ENCODE measurements around the gene CEP41. TPM values are rescaled to one million over a fixed set of nuclear protein-coding genes. Genes with fewer than 3 reads are reported as not detected.
A peak's percentile ranks its signal among the peaks of the same experiment; 100 is the strongest.

The CEP41 gene
- total RNA-seq, 4 donors from 2014 or later: 1.8 to 6.2 (median 1.9) TPM

- peaks cover 0 to 10% (median 0%) of the 10 kb centered on the region in 3 donors for H3K27me3 ChIP-seq
- H3K9me3 ChIP-seq: no peaks in the 10 kb centered on the region
- intact Hi-C loops (cut with DNase I; ENCODE audit: low total_unique reads) (loop anchor here (5.0 kb wide), 1 partner anchor 76 kb away; no protein-coding TSS in a partner anchor), in situ Hi-C loops (cut with MboI; ENCODE audit: low sequenced_read_pairs in 4 of 4) (no loop called here)
- peaks cover 17 to 25% of the 10 kb centered on the region in 2 donors for H3K4me1 ChIP-seq
- no peaks in the 10 kb centered on the region for H3K36me3 ChIP-seq
- H3K4me3 ChIP-seq: no peak overlapping the region
- ATAC-seq (no peak), DNase-seq (no peak)
- TF ChIP-seq POLR2A (IDR thresholded peaks at IDR 0.05) (no peak), CTCF (IDR thresholded peaks at IDR 0.05 in 4 of 5, conservative IDR thresholded peaks at IDR 0.05 in 1 of 5) (no peak)
- H3K27ac ChIP-seq: peak overlapping the region; percentile 36 to 72 (median 48)
Measured at GRCh38 chr7:130353196-130353595, 87.6 kb downstream of the CEP41 start.

- H3K4me3 ChIP-seq: no peak overlapping the region
Measured at GRCh38 chr7:130352194-130353074, 88.4 kb downstream of the CEP41 start.

GRCh38 chr7:130351791-130352090 is 89.1 kb downstream of the CEP41 start:
- DNase-seq (no peak), ATAC-seq (no peak)
- H3K27ac ChIP-seq: peak overlapping the region; percentile 43 to 72 (median 64)
- H3K9me3 ChIP-seq: no peaks in the 10 kb centered on the region
- in situ Hi-C loops (cut with MboI; ENCODE audit: low sequenced_read_pairs in 4 of 4) (no loop called here), intact Hi-C loops (cut with DNase I; ENCODE audit: low total_unique reads) (loop anchor here (5.0 kb wide), 1 partner anchor 74 kb away; no protein-coding TSS in a partner anchor)
- no peak for TF ChIP-seq CTCF (IDR thresholded peaks at IDR 0.05 in 4 of 5, conservative IDR thresholded peaks at IDR 0.05 in 1 of 5)
- no peak for TF ChIP-seq POLR2A (IDR thresholded peaks at IDR 0.05)
- H3K4me1 ChIP-seq: peaks cover 9 to 15% of the 10 kb centered on the region in 2 donors
- peaks cover 0 to 10% (median 0%) of the 10 kb centered on the region in 3 donors for H3K27me3 ChIP-seq
- H3K4me3 ChIP-seq: no peak overlapping the region
- no peaks in the 10 kb centered on the region for H3K36me3 ChIP-seq

More at GRCh38 chr7:130352194-130353074, 88.4 kb downstream of the CEP41 start:
- DNase-seq (no peak), ATAC-seq (no peak)
- Histone ChIP-seq H3K36me3 (no peaks in the 10 kb centered on the region), H3K9me3 (no peaks in the 10 kb centered on the region), H3K4me1 (peaks cover 16 to 22% of the 10 kb centered on the region in 2 donors), H3K27me3 (peaks cover 0 to 10% (median 0%) of the 10 kb centered on the region in 3 donors), H3K27ac (peak overlapping the region; percentile 43 to 72 (median 64))
- TF ChIP-seq CTCF (IDR thresholded peaks at IDR 0.05 in 4 of 5, conservative IDR thresholded peaks at IDR 0.05 in 1 of 5) (no peak), POLR2A (IDR thresholded peaks at IDR 0.05) (no peak)
- intact Hi-C loops (cut with DNase I; ENCODE audit: low total_unique reads) (loop anchor here (5.0 kb wide), 1 partner anchor 75 kb away; no protein-coding TSS in a partner anchor), in situ Hi-C loops (cut with MboI; ENCODE audit: low sequenced_read_pairs in 4 of 4) (no loop called here)

GRCh38 chr7:130350945-130351790 is 89.6 kb downstream of the CEP41 start:
- in situ Hi-C loops (cut with MboI; ENCODE audit: low sequenced_read_pairs in 4 of 4): no loop called here
- ATAC-seq (peak in 1 of 2 donors; percentile 18), DNase-seq (no peak)
- Histone ChIP-seq H3K36me3 (no peaks in the 10 kb centered on the region), H3K4me1 (peaks cover 4 to 10% of the 10 kb centered on the region in 2 donors), H3K27me3 (peaks cover 0 to 10% (median 0%) of the 10 kb centered on the region in 3 donors), H3K4me3 (no peak overlapping the region), H3K9me3 (no peaks in the 10 kb centered on the region), H3K27ac (peak overlapping the region; percentile 43 to 72 (median 64))
- no peak for TF ChIP-seq CTCF (IDR thresholded peaks at IDR 0.05 in 4 of 5, conservative IDR thresholded peaks at IDR 0.05 in 1 of 5)
- TF ChIP-seq POLR2A (IDR thresholded peaks at IDR 0.05): no peak
- intact Hi-C loops (cut with DNase I; ENCODE audit: low total_unique reads): loop anchor here (5.0 kb wide), 1 partner anchor 74 kb away; no protein-coding TSS in a partner anchor

All from gastrocnemius medialis (tissue), 4 donors.